Psoas muscle (tissue), 8 donors: Measurements from ENCODE around the gene CADPS. TPM values are rescaled to one million over a fixed set of nuclear protein-coding genes. Genes with fewer than 3 reads are reported as not detected.

ENCODE experiments used
- ATAC-seq, 4 donors: fragments of 200-7000 bp; cut with Tn5 transposase; one replicate each; pipeline ENCODE4 v1.9.1; 2020; ENCODE audit warnings: moderate library complexity in 3 of 4, mild to moderate bottlenecking in 2 of 4
- DNase-seq, 2 donors: peaks; one replicate each; pipeline ENCODE4 v3.0.0-alpha.2; 2020
- H3K27ac ChIP-seq: fragments of 200-600 bp; one replicate; pipeline ENCODE4 v1.8.0; 2022
- H3K27me3 ChIP-seq, 3 donors: fragments of 200-600 bp in 1 of 3; one replicate each; pipeline versions ENCODE4 v1.6.1 to v1.8.0; 2013 to 2022; ENCODE audit warnings: low read length in 2 of 3, mild to moderate bottlenecking in 2 of 3, moderate library complexity in 1 of 3; ENCODE audit not compliant: insufficient read depth in 3 of 3
- H3K36me3 ChIP-seq, 2 donors: fragments of 200-600 bp in 1 of 2; one replicate each; pipeline versions ENCODE4 v1.6.1 to v1.8.0; 2013 to 2022; ENCODE audit warnings: low read depth in 1 of 2, mild to moderate bottlenecking in 1 of 2, moderate library complexity in 1 of 2; ENCODE audit not compliant: insufficient read depth in 1 of 2
- H3K4me1 ChIP-seq: fragments of 200-600 bp; one replicate; pipeline ENCODE4 v1.8.0; 2022
- H3K4me3 ChIP-seq: fragments of 200-600 bp; one replicate; pipeline ENCODE4 v1.8.0; 2022; ENCODE audit warnings: mild to moderate bottlenecking
- H3K9me3 ChIP-seq: fragments of 200-600 bp; one replicate; pipeline ENCODE4 v1.8.0; 2022
- WGBS, 3 donors: extraction: QIAGEN DNeasy Blood & Tissue Kit; methylation state at CpG; one replicate each; pipeline versions ENCODE4 v1.1.6 to v1.1.7; 2013; 5-methylcytosine and 5-hydroxymethylcytosine counted together
- intact Hi-C, 2 donors: fragments of 100-400 bp; cut with DNase I; formaldehyde crosslinking; loops; one replicate each; pipeline versions ENCODE4 v1.11.0 to v1.14.2; 2022
- polyA plus RNA-seq, 3 donors: library from polyadenylated mRNA; stranded (reverse); fragments of 200-250 nt; gene quantifications; one replicate each; pipeline ENCODE4 v1.2.3, GENCODE V29; 2013
- total RNA-seq, 4 donors: library from RNA; stranded (reverse); fragmentation: NEBNext Ultra II Directional in 2 of 4; extraction: Animal tissue kit (Norgen Biotek cat#: 25700) in 2 of 4; gene quantifications; one replicate each; pipeline versions ENCODE4 v1.2.1 to v1.2.4, GENCODE V29; 2021 to 2023
- TF ChIP-seq, protein P1 (sequence below): fragments of 200-600 bp; IDR thresholded peaks from one replicate; pipeline ENCODE4 v1.8.0; 2022; ENCODE audit warnings: antibody characterized with exemption
- donor health status: healthy with polysubstance abuse.
- donor health status: DM: no; HTN: no; CAD: no; lungs with moderate emphysema.
- donor health status: Bipolar disorder and iron deficiency.
- donor health status: healthy.
- donor health status: DM: yes; HTN: yes; CAD: no.
- donor health status: DM: no; HTN: no; CAD: no.
- donor health status: DM: no; HTN: no; CAD: no.
- donor health status: DM: yes; HTN: yes; CAD: no.

Gene CADPS
- total and polyA plus RNA-seq, 7 donors, result 0.01 to 0.07 (median 0.04) TPM; not detected in 4

DNA sequence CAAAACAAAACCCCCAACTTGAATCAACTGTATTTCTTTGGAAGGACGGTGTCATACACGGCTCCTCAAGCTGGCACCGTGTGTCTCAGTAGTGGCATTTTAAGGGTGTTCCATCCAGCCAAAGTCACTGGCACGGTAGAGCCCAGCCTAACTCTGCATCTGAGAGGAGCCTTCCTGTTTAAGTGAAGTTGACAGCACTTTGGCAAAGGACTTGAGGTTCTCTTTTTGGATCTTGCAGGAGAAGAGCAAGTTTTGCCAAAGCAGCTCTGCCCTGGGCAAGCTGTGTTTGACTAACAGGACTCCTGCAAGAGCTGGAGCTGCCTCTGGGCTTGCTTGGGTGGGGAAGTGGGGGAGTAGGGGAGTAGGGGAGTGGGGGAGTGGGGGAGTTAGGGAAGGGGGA lies 392.3 kb downstream of the CADPS start:
- TF ChIP-seq, protein P1, sequence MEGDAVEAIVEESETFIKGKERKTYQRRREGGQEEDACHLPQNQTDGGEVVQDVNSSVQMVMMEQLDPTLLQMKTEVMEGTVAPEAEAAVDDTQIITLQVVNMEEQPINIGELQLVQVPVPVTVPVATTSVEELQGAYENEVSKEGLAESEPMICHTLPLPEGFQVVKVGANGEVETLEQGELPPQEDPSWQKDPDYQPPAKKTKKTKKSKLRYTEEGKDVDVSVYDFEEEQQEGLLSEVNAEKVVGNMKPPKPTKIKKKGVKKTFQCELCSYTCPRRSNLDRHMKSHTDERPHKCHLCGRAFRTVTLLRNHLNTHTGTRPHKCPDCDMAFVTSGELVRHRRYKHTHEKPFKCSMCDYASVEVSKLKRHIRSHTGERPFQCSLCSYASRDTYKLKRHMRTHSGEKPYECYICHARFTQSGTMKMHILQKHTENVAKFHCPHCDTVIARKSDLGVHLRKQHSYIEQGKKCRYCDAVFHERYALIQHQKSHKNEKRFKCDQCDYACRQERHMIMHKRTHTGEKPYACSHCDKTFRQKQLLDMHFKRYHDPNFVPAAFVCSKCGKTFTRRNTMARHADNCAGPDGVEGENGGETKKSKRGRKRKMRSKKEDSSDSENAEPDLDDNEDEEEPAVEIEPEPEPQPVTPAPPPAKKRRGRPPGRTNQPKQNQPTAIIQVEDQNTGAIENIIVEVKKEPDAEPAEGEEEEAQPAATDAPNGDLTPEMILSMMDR, result no peak
- 40 to 56% (median 42%) methylated on average over 4 of the region's 4 CpGs for WGBS, 3 donors
- Histone ChIP-seq H3K27ac (no peak overlapping the region), H3K36me3 (no peaks in the 10 kb centered on the region), H3K4me1 (no peaks in the 10 kb centered on the region), H3K9me3 (no peaks in the 10 kb centered on the region), H3K4me3 (no peak overlapping the region), H3K27me3 (no peaks in the 10 kb centered on the region)
- ATAC-seq (no peak), DNase-seq (no peak)
- intact Hi-C loops, result no loop called here

DNA sequence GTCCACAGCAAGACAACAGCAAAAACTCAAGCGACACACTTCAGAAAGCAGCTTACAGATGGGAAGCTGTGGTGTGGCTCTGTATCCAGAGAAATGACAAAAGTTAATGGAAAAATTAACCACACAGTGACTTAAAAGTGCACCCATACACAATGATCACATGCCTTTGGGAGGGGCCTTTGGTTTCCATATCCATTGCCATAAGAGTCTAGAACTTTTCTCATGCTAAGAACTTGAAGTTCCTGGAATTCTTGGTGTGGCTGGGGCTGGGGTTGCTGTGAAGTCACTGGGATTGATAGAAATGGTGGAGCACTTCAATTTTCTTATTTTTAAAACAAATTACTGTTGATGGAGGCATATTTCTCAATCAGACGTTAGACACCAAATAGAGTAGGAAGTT lies 393.3 kb downstream of the CADPS start:
- TF ChIP-seq, protein P1, result no peak
- 80 to 85% (median 83%) methylated on average over 2 of the region's 2 CpGs for WGBS, 3 donors
- intact Hi-C loops, result no loop called here
- DNase-seq, result no peak
- H3K27ac ChIP-seq, result no peak overlapping the region
- H3K4me3 ChIP-seq, result no peak overlapping the region
- H3K4me1 ChIP-seq, result no peaks in the 10 kb centered on the region
- no peak for ATAC-seq
- H3K27me3 ChIP-seq, result no peaks in the 10 kb centered on the region
- H3K9me3 ChIP-seq, result no peaks in the 10 kb centered on the region
- H3K36me3 ChIP-seq, result no peaks in the 10 kb centered on the region

DNA sequence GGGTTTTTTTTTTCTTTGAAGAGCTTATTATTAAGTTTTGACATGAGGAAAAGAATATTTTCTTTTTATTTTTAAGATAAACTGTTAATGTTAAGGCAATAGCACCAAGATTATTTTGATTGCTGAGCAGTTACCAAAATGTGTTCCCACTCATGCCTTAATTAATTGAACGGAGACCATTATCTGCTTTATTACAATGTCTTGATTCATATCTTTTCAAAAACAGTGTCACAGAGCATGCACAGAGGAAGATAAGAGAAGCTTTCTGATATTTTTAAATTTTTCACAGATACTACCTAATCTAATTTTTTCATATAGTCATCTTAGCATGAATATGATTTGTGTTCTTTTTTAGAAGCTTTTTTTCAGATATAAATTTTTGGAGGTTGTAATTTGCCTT lies 395.2 kb downstream of the CADPS start:
- H3K36me3 ChIP-seq, result no peaks in the 10 kb centered on the region
- ATAC-seq (no peak), DNase-seq (no peak)
- intact Hi-C loops, result no loop called here
- TF ChIP-seq, protein P1, result no peak
- H3K4me1 ChIP-seq, result no peaks in the 10 kb centered on the region
- 82 to 91% (median 87%) methylated on average over 1 of the region's 1 CpG for WGBS, 3 donors
- no peaks in the 10 kb centered on the region for H3K27me3 ChIP-seq
- H3K27ac ChIP-seq, result no peak overlapping the region
- no peak overlapping the region for H3K4me3 ChIP-seq
- no peaks in the 10 kb centered on the region for H3K9me3 ChIP-seq

DNA sequence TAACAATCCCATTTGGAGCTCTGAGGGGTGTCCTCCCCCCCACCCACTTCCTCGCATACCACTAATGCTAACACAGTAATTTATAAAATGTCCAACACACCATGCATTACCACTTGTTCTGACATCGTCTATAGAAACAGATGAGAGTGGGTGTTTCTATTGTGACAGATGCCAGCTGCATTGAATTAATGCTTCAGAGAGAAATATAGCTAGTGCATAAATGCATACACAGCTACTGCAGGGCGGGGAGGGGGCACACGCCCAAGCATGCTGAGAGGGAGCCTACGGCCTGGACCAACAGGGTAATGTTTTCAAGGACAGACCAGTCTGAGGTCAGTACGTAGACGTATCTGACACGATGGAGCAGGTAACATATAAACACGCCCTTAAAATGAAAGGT lies 395.9 kb downstream of the CADPS start:
- ATAC-seq, result no peak

DNA sequence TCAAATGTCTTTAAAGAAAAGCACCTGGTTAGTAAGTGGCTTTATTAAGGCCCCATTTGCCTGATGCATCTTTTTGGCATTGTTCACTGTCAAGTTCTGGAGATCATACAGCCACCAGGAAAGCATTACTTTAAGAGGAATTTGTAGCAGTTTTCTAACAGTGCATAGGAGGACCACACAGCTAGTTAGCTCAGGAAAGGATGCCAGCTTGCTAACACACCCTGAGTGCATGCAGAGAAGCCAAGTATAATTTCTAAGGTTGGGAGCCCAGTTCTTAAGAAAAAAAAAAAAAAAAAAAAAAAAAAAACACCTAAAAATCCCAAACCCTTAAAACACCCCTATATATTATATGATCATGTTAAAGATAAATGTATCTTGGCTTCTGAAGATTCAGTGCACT lies 399.9 kb downstream of the CADPS start:
- no peak for ATAC-seq
- DNase-seq, result no peak
- no peaks in the 10 kb centered on the region for H3K4me1 ChIP-seq
- no peak overlapping the region for H3K27ac ChIP-seq
- H3K27me3 ChIP-seq, result no peaks in the 10 kb centered on the region
- no peaks in the 10 kb centered on the region for H3K9me3 ChIP-seq
- TF ChIP-seq, protein P1, result no peak
- intact Hi-C loops, result no loop called here
- no peaks in the 10 kb centered on the region for H3K36me3 ChIP-seq
- H3K4me3 ChIP-seq, result no peak overlapping the region

More for the DNA sequence above, 395.9 kb downstream of the CADPS start:
- Histone ChIP-seq H3K9me3 (no peaks in the 10 kb centered on the region), H3K36me3 (no peaks in the 10 kb centered on the region), H3K27ac (no peak overlapping the region), H3K27me3 (no peaks in the 10 kb centered on the region), H3K4me1 (no peaks in the 10 kb centered on the region), H3K4me3 (no peak overlapping the region)
- intact Hi-C loops, result no loop called here
- TF ChIP-seq, protein P1, result no peak
- 68 to 70% (median 69%) methylated on average over 9 of the region's 9 CpGs for WGBS, 3 donors
- no peak for DNase-seq
